Activated CD8-positive, alpha-beta memory T cell treated with anti-CD3 and anti-CD28 coated beads, Interleukin-2, amount 50 U/mL, for 48 hours (primary cell): Measurements from ENCODE around the gene RASGRP1.

ENCODE experiments used
- DNase-seq: peaks from one replicate; pipeline ENCODE4 v3.0.0-alpha.2; 2020

The RASGRP1 gene

GRCh38 chr15:38534691-38535090 lies 29.9 kb downstream of the RASGRP1 start:
- no peak for DNase-seq

- DNase-seq = no peak
Measured at GRCh38 chr15:38533926-38534325, 30.7 kb downstream of the RASGRP1 start.

- no peak for DNase-seq
Measured at GRCh38 chr15:38533416-38533915, 31.1 kb downstream of the RASGRP1 start.

- DNase-seq = no peak
Measured at GRCh38 chr15:38532728-38533127, 31.9 kb downstream of the RASGRP1 start.

- no peak for DNase-seq
Measured at GRCh38 chr15:38531509-38531908, 33.1 kb downstream of the RASGRP1 start.

GRCh38 chr15:38530113-38530512 lies 34.5 kb downstream of the RASGRP1 start:
- no peak for DNase-seq

GRCh38 chr15:38528294-38528693 lies 36.3 kb downstream of the RASGRP1 start:
- no peak for DNase-seq

- DNase-seq = no peak
Measured at GRCh38 chr15:38526158-38526557, 38.5 kb downstream of the RASGRP1 start.

- DNase-seq = no peak
Measured at GRCh38 chr15:38525489-38525888, 39.1 kb downstream of the RASGRP1 start.

- DNase-seq = no peak
Measured at GRCh38 chr15:38524156-38524555, 40.5 kb downstream of the RASGRP1 start.

- DNase-seq = no peak
Measured at GRCh38 chr15:38522922-38523321, 41.7 kb downstream of the RASGRP1 start.

- DNase-seq = no peak
Measured at GRCh38 chr15:38521316-38521715, 43.3 kb downstream of the RASGRP1 start.

- DNase-seq = no peak
Measured at GRCh38 chr15:38520035-38520434, 44.6 kb downstream of the RASGRP1 start.

- no peak for DNase-seq
Measured at GRCh38 chr15:38518084-38518483, 46.5 kb downstream of the RASGRP1 start.

GRCh38 chr15:38517312-38517975 lies 47.2 kb downstream of the RASGRP1 start:
- DNase-seq = no peak

GRCh38 chr15:38516626-38517025 lies 48.0 kb downstream of the RASGRP1 start:
- DNase-seq = no peak

- no peak for DNase-seq
Measured at GRCh38 chr15:38514601-38515000, 50.0 kb downstream of the RASGRP1 start.

- DNase-seq = no peak
Measured at GRCh38 chr15:38512901-38513300, 51.7 kb downstream of the RASGRP1 start.

GRCh38 chr15:38509152-38509551 lies 55.5 kb downstream of the RASGRP1 start:
- DNase-seq = no peak

- DNase-seq = no peak
Measured at GRCh38 chr15:38508647-38509046, 56.0 kb downstream of the RASGRP1 start.

- DNase-seq = no peak
Measured at GRCh38 chr15:38507570-38507969, 57.0 kb downstream of the RASGRP1 start.

GRCh38 chr15:38506997-38507396 lies 57.6 kb downstream of the RASGRP1 start:
- DNase-seq = no peak

GRCh38 chr15:38504680-38505467 lies 59.7 kb downstream of the RASGRP1 start:
- DNase-seq = no peak

GRCh38 chr15:38503496-38503895 lies 61.1 kb downstream of the RASGRP1 start:
- DNase-seq = no peak
